KBM-7 (cell line): ENCODE measurements around the gene SLC7A1.

Experiments
- DNase-seq: peaks from one replicate; pipeline ENCODE4 v3.0.0-alpha.2; 2015
- in situ Hi-C: fragments of 300-500 bp; cut with MboI; formaldehyde crosslinking; loops from 2 replicates; pipeline ENCODE4 v1.14.3; 2020; ENCODE audit warnings: low sequenced_read_pairs, low pct_unique_long_range_greater_than_20kb, mixed read lengths

Gene SLC7A1

GRCh38 chr13:29503041-29503837 is 92.2 kb downstream of the SLC7A1 start:
- in situ Hi-C loops: loop anchor here (25.0 kb wide), 1 partner anchor 209 kb away; no protein-coding TSS in a partner anchor
- no peak for DNase-seq

- no peak for DNase-seq
- in situ Hi-C loops: loop anchor here (25.0 kb wide), 1 partner anchor 210 kb away; no protein-coding TSS in a partner anchor
These were observed 93.0 kb downstream of the SLC7A1 start for GRCh38 chr13:29502391-29503008.

GRCh38 chr13:29501674-29502073 is 93.8 kb downstream of the SLC7A1 start:
- in situ Hi-C loops: loop anchor here (25.0 kb wide), 1 partner anchor 211 kb away; no protein-coding TSS in a partner anchor
- DNase-seq: no peak

- DNase-seq: no peak
- in situ Hi-C loops: loop anchor here (25.0 kb wide), 1 partner anchor 212 kb away; no protein-coding TSS in a partner anchor
These were observed 95.1 kb downstream of the SLC7A1 start for GRCh38 chr13:29500386-29500785.

GRCh38 chr13:29499506-29500165 is 95.9 kb downstream of the SLC7A1 start:
- no peak for DNase-seq
- in situ Hi-C loops: loop anchor here (25.0 kb wide), 1 partner anchor 213 kb away; no protein-coding TSS in a partner anchor

GRCh38 chr13:29498426-29499040 is 97.0 kb downstream of the SLC7A1 start:
- DNase-seq: no peak
- in situ Hi-C loops: no loop called here

GRCh38 chr13:29497137-29497654 is 98.3 kb downstream of the SLC7A1 start:
- no peak for DNase-seq
- in situ Hi-C loops: no loop called here

- in situ Hi-C loops: no loop called here
- DNase-seq: peak; percentile 95
These were observed 99.2 kb downstream of the SLC7A1 start for GRCh38 chr13:29496241-29496712.

GRCh38 chr13:29494520-29494919 is 101.0 kb downstream of the SLC7A1 start:
- DNase-seq: no peak
- in situ Hi-C loops: no loop called here

- in situ Hi-C loops: no loop called here
- no peak for DNase-seq
These were observed 101.7 kb downstream of the SLC7A1 start for GRCh38 chr13:29493796-29494195.

- in situ Hi-C loops: no loop called here
- DNase-seq: no peak
These were observed 104.2 kb downstream of the SLC7A1 start for GRCh38 chr13:29491248-29491647.

- in situ Hi-C loops: no loop called here
- DNase-seq: no peak
These were observed 105.0 kb downstream of the SLC7A1 start for GRCh38 chr13:29490561-29490885.

- in situ Hi-C loops: no loop called here
- DNase-seq: no peak
These were observed 105.6 kb downstream of the SLC7A1 start for GRCh38 chr13:29489650-29490560.

- no peak for DNase-seq
- in situ Hi-C loops: no loop called here
These were observed 107.7 kb downstream of the SLC7A1 start for GRCh38 chr13:29487466-29488454.

- in situ Hi-C loops: no loop called here
These were observed 108.9 kb downstream of the SLC7A1 start for GRCh38 chr13:29486551-29486950.

GRCh38 chr13:29484796-29485195 is 110.7 kb downstream of the SLC7A1 start:
- in situ Hi-C loops: no loop called here

More at GRCh38 chr13:29486551-29486950, 108.9 kb downstream of the SLC7A1 start:
- no peak for DNase-seq

GRCh38 chr13:29484236-29484635 is 111.3 kb downstream of the SLC7A1 start:
- in situ Hi-C loops: no loop called here
- no peak for DNase-seq

More at GRCh38 chr13:29484796-29485195, 110.7 kb downstream of the SLC7A1 start:
- no peak for DNase-seq
